ENCODE measurements around the gene MLC1. TPM values are rescaled to one million over a fixed set of nuclear protein-coding genes. Genes with fewer than 3 reads are reported as not detected.

Gene MLC1
- total and polyA plus RNA-seq, 10 of the 15 experiments (the other 5 are each of a cell fraction or from before 2014, with no cell fraction given), result 0.03 to 0.15 (median 0.07) TPM; not detected in 7

- TF ChIP-seq ZNF622 (IDR thresholded peaks at IDR 0.05), result no peak
- TF ChIP-seq EED (IDR thresholded peaks at IDR 0.05; ENCODE audit: low read depth), result no peak
- no peak for TF ChIP-seq ATF3 (IDR thresholded peaks at IDR 0.05; ENCODE audit: borderline replicate concordance, extremely low read depth, low read depth, low read length)
- no peak for TF ChIP-seq RFX5 (IDR thresholded peaks at IDR 0.05; ENCODE audit: low read depth, low read length)
- TF ChIP-seq FOS (IDR thresholded peaks at IDR 0.05; ENCODE audit: borderline replicate concordance, extremely low read depth, insufficient read length), result no peak
These were observed 2.9 kb upstream of the MLC1 start (continued) for GRCh38 chr22:50088096-50088495.

GRCh38 chr22:50087646-50088045 is 2.4 kb upstream of the MLC1 start:
- Histone ChIP-seq H3K9ac (ENCODE audit: control insufficient read depth, insufficient read depth, low read length) (no peak overlapping the region), H3K79me2 (ENCODE audit: control insufficient read depth, insufficient read depth, low read length) (no peaks in the 10 kb centered on the region), H3K36me3 (ENCODE audit: control insufficient read depth in 2 of 2, insufficient read depth in 2 of 2, low read length in 1 of 2) (no peaks in the 10 kb centered on the region), H2AFZ (ENCODE audit: control insufficient read depth, low read depth, low read length) (no peak overlapping the region), H4K20me1 (ENCODE audit: control insufficient read depth, insufficient read depth) (no peaks in the 10 kb centered on the region), H3K27ac (ENCODE audit: control insufficient read depth, insufficient read depth) (no peak overlapping the region), H3K4me3 (no peak overlapping the region), H3K4me2 (ENCODE audit: control insufficient read depth, insufficient read depth) (no peak overlapping the region), H3K27me3 (replicated peaks in 1 of 2; ENCODE audit: control insufficient read depth in 2 of 2, insufficient read depth in 2 of 2, low read length in 1 of 2) (peaks cover 1 to 2% of the 10 kb centered on the region in 2 experiments; a peak in 2 of 4 replicates), H3K4me1 (ENCODE audit: control insufficient read depth, insufficient read depth, low read length) (no peaks in the 10 kb centered on the region), H3K9me3 (replicated peaks; ENCODE audit: control insufficient read depth, insufficient read depth, low read length) (peaks cover 9% of the 10 kb centered on the region; the same call in 1 of the 3 replicates)
- CTCF ChIA-PET, result no interaction called here
- WGBS (ENCODE audit: insufficient coverage, insufficient replicate concordance, low lambda C conversion rate, missing lambda C conversion rate), result 79% methylated on average over 12 of the region's 12 CpGs
- no peak for FAIRE-seq
- no TSS peak for BruUV-seq (replicated peaks)
- intact Hi-C loops (cut with micrococcal nuclease; ENCODE audit: unreplicated experiment) (no loop called here), in situ Hi-C loops (cut with MboI) (no loop called here)
- RAD21 ChIA-PET (ENCODE audit: unreplicated experiment), result no interaction called here
- no peak for TF ChIP-seq PRDM15 (CRISPR knock-in tag; IDR thresholded peaks at IDR 0.05)
- TF ChIP-seq RUNX3 (IDR thresholded peaks at IDR 0.05; ENCODE audit: low read length), result no peak
- TF ChIP-seq SUPT20H (IDR thresholded peaks at IDR 0.05; ENCODE audit: borderline replicate concordance, control insufficient read depth, low read depth, low read length), result no peak
- TF ChIP-seq ZNF622 (IDR thresholded peaks at IDR 0.05), result no peak
- TF ChIP-seq BCLAF1 (IDR thresholded peaks at IDR 0.05), result no peak
- no peak for TF ChIP-seq REST (IDR thresholded peaks at IDR 0.05; ENCODE audit: low read depth, low read length)
- TF ChIP-seq BCL11A (IDR thresholded peaks at IDR 0.05; ENCODE audit: low read depth, low read length), result no peak
- no peak for TF ChIP-seq NR2C1 (IDR thresholded peaks at IDR 0.05)
- TF ChIP-seq BRCA1 (IDR thresholded peaks at IDR 0.05; ENCODE audit: low read depth, low read length), result no peak
- DNase-seq (ENCODE audit: low read depth, low spot score), result no peak
- POLR2A ChIA-PET, result no interaction called here
- SMC1A ChIA-PET (ENCODE audit: uncharacterized antibody, unreplicated experiment), result no interaction called here
- ATAC-seq, result no peak

All from GM12878 (cell line).